K562 (cell line): ENCODE results near the gene HMOX2. TPM values are rescaled to one million over a fixed set of nuclear protein-coding genes. Genes with fewer than 3 reads are reported as not detected.

Source experiments
- ATAC-seq: fragments of 200-7000 bp; cut with Tn5 transposase; 3 replicates; pipeline ENCODE4 v1.9.1; 2020; ENCODE audit warnings: moderate library complexity
- BruUV-seq: library from RNA; stranded (reverse); fragments of 400-500 nt; replicated peaks from 2 replicates; lab custom pipeline; 2021; lab: Mats Ljungman, UMichigan
- CTCF ChIA-PET: fragments of 300-600 bp; formaldehyde crosslinking; extraction: SDS; loops from one replicate; lab custom pipeline; 2021; ENCODE audit warnings: low intra/inter-chr PET ratio; lab: Yijun Ruan, JAX
- POLR2A ChIA-PET: fragments of 300-600, 350-650 bp; sonication (Branson Sonifier 250); formaldehyde crosslinking; extraction: SDS; loops from one replicate; lab custom pipeline; 2021; ENCODE audit warnings: antibody characterized with exemption, inconsistent platforms; lab: Yijun Ruan, JAX
- DNase-seq, 4 experiments: peaks; one replicate each; pipeline versions ENCODE4 v3.0.0 to v3.0.0-alpha.2; 2011 to 2018; ENCODE audit warnings: low spot score in 3 of 4, mixed read lengths in 3 of 4; ENCODE audit errors: extremely low read depth in 1 of 4
- FAIRE-seq: peaks from 2 replicates; lab custom pipeline; 2011; peaks lifted over from hg19 to GRCh38; lab: Jason Lieb, UNC
- H2AFZ ChIP-seq: 2 replicates; pipeline ENCODE4 v1.6.0; 2011; ENCODE audit warnings: low read depth, low read length, control low read depth, inconsistent platforms
- H3K27ac ChIP-seq: fragments of 200-600 bp; 3 replicates; pipeline ENCODE4 v1.8.0; 2011; ENCODE audit warnings: low read depth, mild to moderate bottlenecking, control low read depth, inconsistent platforms, low read length, moderate library complexity, mixed read lengths; ENCODE audit errors: extremely low read depth
- H3K27me3 ChIP-seq, 2 experiments: fragments of 300-600 bp in 1 of 2; 2 replicates in 1 of 2; 3 replicates in 1 of 2; pipeline versions ENCODE4 v1.6.0 to v1.8.0; 2011; ENCODE audit warnings: inconsistent platforms in 2 of 2, low read length in 2 of 2, mild to moderate bottlenecking in 1 of 2, mixed read lengths in 1 of 2, moderate library complexity in 1 of 2; ENCODE audit not compliant: control insufficient read depth in 2 of 2, insufficient read depth in 2 of 2
- H3K36me3 ChIP-seq: fragments of 300-600 bp; 3 replicates; pipeline ENCODE4 v1.8.0; 2011; ENCODE audit warnings: mild to moderate bottlenecking, low read length, inconsistent platforms; ENCODE audit not compliant: control insufficient read depth, insufficient read depth
- H3K4me1 ChIP-seq, 2 experiments: fragments of 200-600 bp in 1 of 2; replicated peaks in 1 of 2; 2 replicates in 1 of 2; 3 replicates in 1 of 2; pipeline versions ENCODE4 v1.5.1 to v1.8.0; 2011; ENCODE audit warnings: inconsistent platforms in 2 of 2, low read length in 2 of 2, mild to moderate bottlenecking in 1 of 2, mixed read lengths in 1 of 2, moderate library complexity in 1 of 2; ENCODE audit not compliant: control insufficient read depth in 2 of 2, insufficient read depth in 2 of 2
- H3K4me2 ChIP-seq: 2 replicates; pipeline ENCODE4 v1.6.1; 2011; ENCODE audit warnings: low read length, control low read depth, inconsistent platforms, mixed read lengths; ENCODE audit not compliant: insufficient read depth
- H3K4me3 ChIP-seq: fragments of 200-600 bp; sonication (generic), shearing (Covaris generic); 2 replicates; pipeline ENCODE4 v1.5.1; 2016; ENCODE audit warnings: control low read depth, inconsistent platforms
- H3K79me2 ChIP-seq: fragments of 200-600 bp; 3 replicates; pipeline ENCODE4 v1.8.0; 2011; ENCODE audit warnings: low read length, inconsistent platforms; ENCODE audit not compliant: control insufficient read depth, insufficient read depth
- H3K9ac ChIP-seq, 2 experiments: 2 replicates each; pipeline versions ENCODE4 v1.6.0 to v1.6.1; 2011; ENCODE audit warnings: low read depth in 2 of 2, low read length in 2 of 2, control low read depth in 1 of 2, inconsistent platforms in 1 of 2, mild to moderate bottlenecking in 1 of 2, mixed read lengths in 1 of 2; ENCODE audit not compliant: insufficient read depth in 1 of 2
- H3K9me1 ChIP-seq: one replicate; pipeline ENCODE4 v1.6.0; 2011; ENCODE audit warnings: inconsistent platforms, mild to moderate bottlenecking, low read length, moderate library complexity; ENCODE audit not compliant: control insufficient read depth, insufficient read depth
- H3K9me3 ChIP-seq: replicated peaks from 2 replicates; pipeline ENCODE4 v1.5.1; 2011; ENCODE audit warnings: low read depth, low read length, inconsistent platforms; ENCODE audit not compliant: control insufficient read depth, insufficient read depth
- H4K20me1 ChIP-seq: replicated peaks from 2 replicates; pipeline ENCODE4 v1.6.1; 2011; ENCODE audit warnings: low read length, inconsistent platforms, mixed read lengths; ENCODE audit not compliant: control insufficient read depth, insufficient read depth
- BRD9 ChIP-seq: fragments of 450-650 bp; IDR thresholded peaks from 2 replicates; pipeline ENCODE4 v1.6.1; 2018; ENCODE audit warnings: low read depth; ENCODE audit not compliant: partially characterized antibody
- C11orf30 ChIP-seq: fragments of 450-650 bp; IDR thresholded peaks from 2 replicates; pipeline ENCODE4 v1.6.1; 2016; ENCODE audit warnings: low read depth, mild to moderate bottlenecking
- ETS1 ChIP-seq: conservative IDR thresholded peaks from 2 replicates; pipeline ENCODE4 v1.6.1; 2011; ENCODE audit warnings: low read depth, mild to moderate bottlenecking, low read length; ENCODE audit not compliant: control insufficient read depth
- HDAC2 ChIP-seq: fragments of 450-650 bp; IDR thresholded peaks from 2 replicates; pipeline ENCODE4 v1.6.1; 2016; ENCODE audit warnings: mild to moderate bottlenecking
- MAFF ChIP-seq: IDR thresholded peaks from 2 replicates; pipeline ENCODE4 v1.6.1; 2012; ENCODE audit warnings: low read length, improper control_type of control experiment
- MAFG ChIP-seq: fragments of 450-650 bp; conservative IDR thresholded peaks from 2 replicates; pipeline ENCODE4 v1.6.1; 2016; ENCODE audit warnings: missing genetic modification characterization, missing compliant biosample characterization
- MAFK ChIP-seq: IDR thresholded peaks from 2 replicates; pipeline ENCODE4 v1.6.1; 2011; ENCODE audit warnings: low read length, improper control_type of control experiment
- MCM5 ChIP-seq: fragments of 450-650 bp; IDR thresholded peaks from 2 replicates; pipeline ENCODE4 v1.6.1; 2016; ENCODE audit warnings: low read depth
- POLR2A ChIP-seq: fragments of 450-650 bp; conservative IDR thresholded peaks from 2 replicates; pipeline ENCODE4 v1.6.1; 2016
- SIN3A ChIP-seq, 2 experiments: fragments of 150-350 bp in 1 of 2; IDR thresholded peaks; 2 replicates each; pipeline ENCODE4 v1.6.1; 2011 to 2016; ENCODE audit warnings: borderline replicate concordance in 2 of 2, low read depth in 2 of 2, low read length in 2 of 2, mild to moderate bottlenecking in 2 of 2, moderate library complexity in 2 of 2; ENCODE audit not compliant: control insufficient read depth in 1 of 2
- SPI1 ChIP-seq: IDR thresholded peaks from 2 replicates; pipeline ENCODE4 v1.6.1; 2011; ENCODE audit warnings: low read depth, low read length, control low read depth, borderline replicate concordance
- THRAP3 ChIP-seq: fragments of 450-650 bp; IDR thresholded peaks from 2 replicates; pipeline ENCODE4 v1.6.1; 2016; ENCODE audit warnings: mild to moderate bottlenecking, inconsistent platforms, borderline replicate concordance
- ZMIZ1 ChIP-seq, 2 experiments: fragments of 150-350 bp in 1 of 2; IDR thresholded peaks; 2 replicates each; pipeline ENCODE4 v1.6.1; 2012 to 2016; ENCODE audit warnings: low read depth in 2 of 2, low read length in 2 of 2, mild to moderate bottlenecking in 1 of 2, moderate library complexity in 1 of 2
- ZNF316 ChIP-seq: fragments of 450-650 bp; IDR thresholded peaks from 2 replicates; pipeline ENCODE4 v1.6.1; 2016
- WGBS: fragments of 100-300 bp; shearing (Covaris generic); methylation state at CpG from one replicate; pipeline ENCODE4 v1.1.6; 2016; ENCODE audit warnings: low coverage, mixed read lengths; ENCODE audit not compliant: insufficient coverage; ENCODE audit errors: missing lambda C conversion rate; 5-methylcytosine and 5-hydroxymethylcytosine counted together
- in situ Hi-C: fragments of 300-500 bp; cut with MboI; formaldehyde crosslinking; loops from 4 replicates; pipeline ENCODE4 v1.15.0; 2018; ENCODE audit warnings: inconsistent platforms, mixed read lengths
- intact Hi-C: fragments of 100-400 bp; cut with micrococcal nuclease; formaldehyde crosslinking; loops from 2 replicates; pipeline ENCODE4 v1.14.2; 2022
- polyA plus RNA-seq, 8 experiments: library from polyadenylated mRNA; depleted of rRNA in 4 of 8; stranded (reverse) in 5 of 8; unstranded in 3 of 8; fragments of >200 nt; fragmentation: Nextera tagmentation in 2 of 8; fragmentation: Illumina TruSeq in 1 of 8; extraction: Ambion mirVana in 2 of 8; extraction: Trizol in 1 of 8; gene quantifications; 2 replicates each; pipeline versions ENCODE4 v1.2.1 to v1.2.3, GENCODE V29; 2011 to 2014; ENCODE audit warnings: inconsistent platforms in 1 of 8, missing spikeins in 1 of 8
- total RNA-seq, 7 experiments: library from RNA; depleted of rRNA in 6 of 7; stranded (reverse); fragments of >200 nt in 6 of 7; fragmentation: Illumina TruSeq in 2 of 7; extraction: Trizol in 2 of 7; gene quantifications; 2 replicates each; pipeline versions ENCODE4 v1.2.1 to v1.2.3, GENCODE V29; 2011 to 2021; ENCODE audit warnings: low replicate concordance in 1 of 7

Gene HMOX2
- total and polyA plus RNA-seq, 9 of the 15 experiments (the other 6 are each of a cell fraction or from before 2014, with no cell fraction given), result 26.8 to 87.4 (median 57.4) TPM

GRCh38 chr16:4426722-4427372 lies 49.4 kb upstream of the HMOX2 start:
- ATAC-seq (no peak), FAIRE-seq (no peak), DNase-seq (peak in 1 of 4 experiments; percentile 20)
- intact Hi-C loops (no loop called here), in situ Hi-C loops (no loop called here)
- Histone ChIP-seq H3K4me3 (peak overlapping the region; percentile 89), H3K4me2 (peak overlapping the region; percentile 95), H2AFZ (no peak overlapping the region), H3K27me3 (no peaks in the 10 kb centered on the region), H3K27ac (peak overlapping the region; percentile 98), H3K9ac (peak overlapping the region; percentile 86 to 95), H3K9me3 (no peaks in the 10 kb centered on the region), H3K79me2 (peaks cover 66% of the 10 kb centered on the region), H3K36me3 (peaks cover 50% of the 10 kb centered on the region), H4K20me1 (no peaks in the 10 kb centered on the region), H3K4me1 (peaks cover 7 to 16% of the 10 kb centered on the region in 2 experiments; a peak in 3 of 5 replicates), H3K9me1 (no peaks in the 10 kb centered on the region)
- CTCF ChIA-PET, result no interaction called here
- POLR2A ChIA-PET, result interaction anchor here (0.6 to 3.1 kb wide), 2 partner anchors 11 to 79 kb away, joined by 3 to 12 read pairs; partner anchors contain the start of gene CORO7
- BruUV-seq, result TSS peak; percentile 59
- WGBS, result 5% methylated on average over 12 of the region's 12 CpGs
- TF ChIP-seq BRD9 (no peak), MAFK (0 out of 2 replicates have a peak, but pooled peaks have one; percentile 14), POLR2A (no peak; the same call in 1 of the 2 replicates), ETS1 (no peak), THRAP3 (no peak), MAFG (tag) (peak; percentile 82), SPI1 (no peak), MAFF (peak; percentile 21; the same call in 1 of the 2 replicates), C11orf30 (peak; percentile 59; the same call in 1 of the 2 replicates), HDAC2 (no peak; the same call in 1 of the 2 replicates), ZMIZ1 (IDR thresholded peaks at IDR 0.05; ENCODE audit: low read depth in 2 of 2, low read length in 2 of 2) (no peak), ZNF316 (peak; percentile 91), SIN3A (IDR thresholded peaks at IDR 0.05; ENCODE audit: borderline replicate concordance in 2 of 2, control insufficient read depth in 1 of 2, low read depth in 2 of 2, low read length in 2 of 2) (0 out of 4 replicates have a peak, but pooled peaks of 1 of the 2 experiments have one; percentile 6), MCM5 (no peak)
